GM19468 (cell line): ENCODE results near the gene ZNF891.

Source experiments
- ATAC-seq: cut with Tn5 transposase; IDR thresholded peaks from one replicate; pipeline ENCODE4 v1.9.1; 2021; ENCODE audit warnings: mild to moderate bottlenecking, moderate library complexity, moderate number of reproducible peaks; ENCODE audit not compliant: unreplicated experiment; ENCODE audit errors: extremely low read depth

ZNF891 gene

GRCh38 chr12:133073836-133074235 lies 56.2 kb downstream of the ZNF891 start:
- no peak for ATAC-seq

- no peak for ATAC-seq
Measured at GRCh38 chr12:133063556-133063955, 66.5 kb downstream of the ZNF891 start.

GRCh38 chr12:133061954-133062353 lies 68.1 kb downstream of the ZNF891 start:
- ATAC-seq: no peak

- no peak for ATAC-seq
Measured at GRCh38 chr12:133058203-133059113, 71.6 kb downstream of the ZNF891 start.

- ATAC-seq: no peak
Measured at GRCh38 chr12:133057446-133057845, 72.6 kb downstream of the ZNF891 start.
